Esophagus (tissue), 2 donors: ENCODE data around the gene KCNQ1OT1. TPM values are rescaled to one million over a fixed set of nuclear protein-coding genes. Genes with fewer than 3 reads are reported as not detected.

Experiments
- H3K27ac ChIP-seq, 2 donors: one replicate each; pipeline ENCODE4 v1.5.1; 2013; ENCODE audit warnings: low read depth in 2 of 2, mild to moderate bottlenecking in 2 of 2, inconsistent platforms in 1 of 2, low read length in 1 of 2, moderate library complexity in 1 of 2
- H3K27me3 ChIP-seq, 2 donors: one replicate each; pipeline ENCODE4 v1.6.1; 2013; ENCODE audit warnings: low read length in 2 of 2, control low read depth in 1 of 2, mild to moderate bottlenecking in 1 of 2; ENCODE audit not compliant: insufficient read depth in 2 of 2, control insufficient read depth in 1 of 2
- H3K36me3 ChIP-seq, 2 donors: one replicate each; pipeline ENCODE4 v1.6.1; 2013; ENCODE audit warnings: low read length in 1 of 2; ENCODE audit not compliant: control insufficient read depth in 2 of 2, insufficient read depth in 2 of 2
- H3K4me1 ChIP-seq, 2 donors: one replicate each; pipeline ENCODE4 v1.6.1; 2013; ENCODE audit warnings: low read length in 1 of 2; ENCODE audit not compliant: control insufficient read depth in 2 of 2, insufficient read depth in 2 of 2
- H3K4me3 ChIP-seq, 2 donors: one replicate each; pipeline ENCODE4 v1.5.1; 2013; ENCODE audit warnings: low read length in 2 of 2, mild to moderate bottlenecking in 2 of 2, low read depth in 1 of 2, moderate library complexity in 1 of 2
- H3K9me3 ChIP-seq, 2 donors: one replicate each; pipeline ENCODE4 v1.6.1; 2013; ENCODE audit warnings: mild to moderate bottlenecking in 2 of 2, low read depth in 1 of 2, low read length in 1 of 2, moderate library complexity in 1 of 2; ENCODE audit not compliant: control insufficient read depth in 2 of 2, insufficient read depth in 1 of 2
- WGBS, 2 donors: extraction: QIAGEN DNeasy Blood & Tissue Kit; methylation state at CpG; one replicate each; pipeline ENCODE4 v1.1.7; 2013; 5-methylcytosine and 5-hydroxymethylcytosine counted together
- polyA plus RNA-seq, 2 donors: library from polyadenylated mRNA; stranded (reverse); fragments of 200-250 nt; gene quantifications; one replicate each; pipeline ENCODE4 v1.2.3, GENCODE V29; 2013
- donor health status: healthy with polysubstance abuse.
- donor health status: Bipolar disorder and iron deficiency.

KCNQ1OT1 gene
- polyA plus RNA-seq, 2 donors: 0.04 to 0.51 TPM

DNA sequence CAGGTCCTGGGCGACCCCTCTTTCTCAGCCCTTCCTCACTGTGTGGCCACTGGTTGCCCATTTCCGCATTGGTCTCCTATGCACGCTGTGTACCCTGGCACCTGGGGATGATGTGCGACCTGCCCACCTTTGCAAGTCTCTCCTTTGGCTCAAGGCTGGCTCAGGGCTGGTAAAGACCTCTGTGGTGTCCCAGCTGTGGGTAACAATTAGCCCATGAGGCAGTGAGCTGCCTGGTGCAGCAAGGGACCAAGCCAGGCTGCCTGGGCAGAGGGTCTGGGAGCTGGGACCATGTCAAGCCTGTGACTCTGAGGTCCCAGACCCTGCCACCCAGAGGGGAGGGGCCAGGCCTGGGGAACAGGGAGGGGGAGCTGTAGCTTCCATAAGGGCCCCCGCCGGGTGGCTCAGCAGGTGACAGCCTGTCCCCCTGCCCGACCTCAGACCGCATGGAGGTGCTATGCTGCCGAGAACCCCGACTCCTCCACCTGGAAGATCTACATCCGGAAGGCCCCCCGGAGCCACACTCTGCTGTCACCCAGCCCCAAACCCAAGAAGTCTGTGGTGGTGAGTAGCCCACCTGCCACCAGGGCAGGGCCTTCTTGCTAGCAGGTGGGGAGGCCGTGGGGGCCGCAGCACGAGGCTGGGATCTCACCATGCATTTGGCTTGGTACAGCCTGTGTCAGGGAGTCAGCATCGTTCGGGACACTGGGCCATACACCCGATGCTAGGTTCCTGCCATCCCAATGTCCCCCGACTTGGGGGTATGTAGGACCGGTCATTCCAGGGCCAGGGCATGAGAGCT lies 112.5 kb downstream of the KCNQ1OT1 start:
- no peaks in the 10 kb centered on the region for H3K9me3 ChIP-seq
- H3K4me1 ChIP-seq: no peaks in the 10 kb centered on the region
- no peak overlapping the region for H3K27ac ChIP-seq
- no peak overlapping the region for H3K4me3 ChIP-seq
- H3K36me3 ChIP-seq: no peaks in the 10 kb centered on the region
- H3K27me3 ChIP-seq: no peaks in the 10 kb centered on the region
- WGBS, 2 donors: 93 to 94% methylated on average over 18 to 20 of the region's 20 CpGs

GRCh38 chr11:2586793-2587131 lies 113.0 kb downstream of the KCNQ1OT1 start:
- Histone ChIP-seq H3K9me3 (no peaks in the 10 kb centered on the region), H3K36me3 (no peaks in the 10 kb centered on the region), H3K4me1 (no peaks in the 10 kb centered on the region), H3K4me3 (no peak overlapping the region), H3K27ac (no peak overlapping the region), H3K27me3 (no peaks in the 10 kb centered on the region)
- 79 to 89% methylated on average over 5 of the region's 5 CpGs for WGBS, 2 donors

- Histone ChIP-seq H3K36me3 (no peaks in the 10 kb centered on the region), H3K9me3 (no peaks in the 10 kb centered on the region), H3K4me3 (no peak overlapping the region), H3K4me1 (no peaks in the 10 kb centered on the region), H3K27me3 (no peaks in the 10 kb centered on the region), H3K27ac (no peak overlapping the region)
- WGBS, 2 donors: 92% methylated on average over 18 of the region's 18 CpGs
Measured at GRCh38 chr11:2586087-2586792, 113.6 kb downstream of the KCNQ1OT1 start.

- Histone ChIP-seq H3K27ac (no peak overlapping the region), H3K27me3 (no peaks in the 10 kb centered on the region), H3K4me3 (no peak overlapping the region), H3K36me3 (no peaks in the 10 kb centered on the region), H3K9me3 (no peaks in the 10 kb centered on the region), H3K4me1 (no peaks in the 10 kb centered on the region)
- WGBS, 2 donors: 92 to 94% methylated on average over 6 of the region's 6 CpGs
Measured at GRCh38 chr11:2585566-2586086, 114.2 kb downstream of the KCNQ1OT1 start.

DNA sequence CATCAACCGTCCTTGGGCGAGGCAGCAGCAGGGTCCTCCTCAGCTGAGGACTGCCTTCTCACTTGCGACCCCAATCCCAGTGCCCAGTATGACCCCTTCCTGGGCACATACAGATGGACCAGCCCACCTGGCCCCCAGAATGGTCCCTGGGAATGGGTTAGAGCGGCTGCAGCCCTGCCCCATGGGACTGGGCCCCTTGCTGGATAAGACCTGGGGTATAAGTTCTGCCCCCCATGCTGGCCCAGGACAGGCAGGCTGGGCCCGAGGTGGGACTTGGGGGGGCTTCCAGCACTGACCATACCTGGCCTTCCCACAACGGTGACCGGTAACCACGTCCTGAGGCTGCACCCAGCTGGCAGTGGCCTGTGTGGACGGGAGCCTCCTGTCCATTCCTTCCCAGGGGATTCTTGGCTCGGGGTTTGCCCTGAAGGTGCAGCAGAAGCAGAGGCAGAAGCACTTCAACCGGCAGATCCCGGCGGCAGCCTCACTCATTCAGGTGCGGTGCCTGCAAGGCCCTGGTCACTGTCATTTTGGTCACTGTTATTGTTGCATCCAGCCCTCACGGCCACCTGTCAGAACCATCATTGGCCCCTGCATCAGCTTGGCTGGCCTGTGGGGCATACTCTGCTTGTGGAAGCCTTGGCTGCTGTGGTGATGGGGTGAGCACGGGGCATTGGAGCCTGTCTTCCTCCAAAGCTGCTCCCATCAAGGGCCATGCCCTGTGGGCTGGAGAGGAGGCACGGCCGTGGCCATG lies 114.8 kb downstream of the KCNQ1OT1 start:
- no peak overlapping the region for H3K27ac ChIP-seq
- WGBS, 2 donors: 90% methylated on average over 18 of the region's 18 CpGs
- no peak overlapping the region for H3K4me3 ChIP-seq
- H3K36me3 ChIP-seq: no peaks in the 10 kb centered on the region
- no peaks in the 10 kb centered on the region for H3K9me3 ChIP-seq
- no peaks in the 10 kb centered on the region for H3K4me1 ChIP-seq
- H3K27me3 ChIP-seq: no peaks in the 10 kb centered on the region

- no peaks in the 10 kb centered on the region for H3K27me3 ChIP-seq
- H3K9me3 ChIP-seq: no peaks in the 10 kb centered on the region
- 85 to 86% methylated on average over 4 of the region's 4 CpGs for WGBS, 2 donors
- no peak overlapping the region for H3K27ac ChIP-seq
- no peaks in the 10 kb centered on the region for H3K36me3 ChIP-seq
- H3K4me3 ChIP-seq: no peak overlapping the region
- H3K4me1 ChIP-seq: no peaks in the 10 kb centered on the region
Measured at GRCh38 chr11:2584434-2584811, 115.4 kb downstream of the KCNQ1OT1 start.

- Histone ChIP-seq H3K4me3 (no peak overlapping the region), H3K9me3 (no peaks in the 10 kb centered on the region), H3K27me3 (no peaks in the 10 kb centered on the region), H3K27ac (no peak overlapping the region), H3K4me1 (no peaks in the 10 kb centered on the region), H3K36me3 (no peaks in the 10 kb centered on the region)
- WGBS, 2 donors: 88 to 90% methylated on average over 6 of the region's 6 CpGs
Measured at GRCh38 chr11:2583605-2583958, 116.2 kb downstream of the KCNQ1OT1 start.

DNA sequence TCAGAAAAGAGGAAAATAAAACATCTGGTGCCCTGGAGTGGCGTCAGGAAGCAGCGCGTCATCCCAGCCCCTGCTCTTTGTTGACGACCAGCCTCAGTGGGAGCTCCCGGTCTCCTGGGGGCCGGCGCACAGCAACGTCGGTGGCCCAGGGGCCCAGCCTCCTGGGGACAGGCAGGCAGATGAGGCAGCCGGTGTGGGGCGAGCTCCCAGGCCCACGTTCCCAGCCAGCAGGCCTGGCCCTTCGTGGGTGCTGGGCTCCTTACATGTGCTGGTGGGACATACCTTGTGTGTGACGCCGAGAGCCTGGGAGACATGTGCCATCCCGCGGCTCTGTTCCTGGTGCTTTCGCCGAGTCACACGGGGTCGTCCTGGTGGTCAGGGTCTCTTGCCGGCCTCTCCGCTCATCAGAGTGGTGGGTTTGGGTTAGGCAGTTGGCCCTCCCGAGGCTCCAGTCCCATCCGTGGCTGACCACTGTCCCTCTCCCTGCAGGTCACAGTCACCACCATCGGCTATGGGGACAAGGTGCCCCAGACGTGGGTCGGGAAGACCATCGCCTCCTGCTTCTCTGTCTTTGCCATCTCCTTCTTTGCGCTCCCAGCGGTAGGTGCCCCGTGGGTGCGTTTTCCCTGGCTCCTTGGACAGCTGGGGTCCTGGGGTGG lies 116.7 kb downstream of the KCNQ1OT1 start:
- H3K9me3 ChIP-seq: no peaks in the 10 kb centered on the region
- WGBS, 2 donors: 85 to 87% methylated on average over 33 of the region's 33 CpGs

GRCh38 chr11:2582351-2582945 lies 117.3 kb downstream of the KCNQ1OT1 start:
- H3K36me3 ChIP-seq: no peaks in the 10 kb centered on the region
- no peaks in the 10 kb centered on the region for H3K4me1 ChIP-seq
- no peaks in the 10 kb centered on the region for H3K27me3 ChIP-seq
- no peaks in the 10 kb centered on the region for H3K9me3 ChIP-seq
- H3K4me3 ChIP-seq: no peak overlapping the region
- H3K27ac ChIP-seq: no peak overlapping the region
- 82 to 83% methylated on average over 12 of the region's 12 CpGs for WGBS, 2 donors

More for the DNA sequence above, 116.7 kb downstream of the KCNQ1OT1 start:
- Histone ChIP-seq H3K36me3 (no peaks in the 10 kb centered on the region), H3K27ac (no peak overlapping the region), H3K4me1 (no peaks in the 10 kb centered on the region), H3K27me3 (no peaks in the 10 kb centered on the region), H3K4me3 (no peak overlapping the region)
